Measurements from ENCODE around the gene METAP2.

DNA sequence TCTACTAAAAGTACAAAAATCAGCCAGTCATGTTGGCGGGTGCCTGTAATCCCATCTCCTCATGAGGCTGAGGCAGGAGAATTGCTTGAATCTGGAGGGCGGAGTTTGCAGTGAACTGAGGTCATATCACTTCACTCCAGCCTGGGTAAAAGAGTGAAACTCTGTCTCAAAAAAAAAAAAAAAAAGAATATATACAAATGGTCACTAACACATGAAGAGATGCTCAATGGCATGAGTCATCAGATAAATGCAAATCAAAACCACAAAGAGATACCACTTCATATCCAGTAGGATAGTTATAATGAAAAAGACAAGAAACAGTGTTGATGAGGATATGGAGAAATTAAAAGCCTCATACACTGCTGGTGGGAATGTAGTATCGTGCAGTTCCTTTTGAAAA lies 33.6 kb upstream of the METAP2 start:
- TF ChIP-seq TAF1 (IDR thresholded peaks at IDR 0.05; ENCODE audit: borderline replicate concordance, insufficient read depth, low read length) (no peak), POLR2AphosphoS5 (IDR thresholded peaks at IDR 0.05; ENCODE audit: low read depth, low read length) (no peak), SIN3A (IDR thresholded peaks at IDR 0.05; ENCODE audit: borderline replicate concordance, insufficient read depth, low read length) (no peak)
- TF ChIP-seq, protein P1, sequence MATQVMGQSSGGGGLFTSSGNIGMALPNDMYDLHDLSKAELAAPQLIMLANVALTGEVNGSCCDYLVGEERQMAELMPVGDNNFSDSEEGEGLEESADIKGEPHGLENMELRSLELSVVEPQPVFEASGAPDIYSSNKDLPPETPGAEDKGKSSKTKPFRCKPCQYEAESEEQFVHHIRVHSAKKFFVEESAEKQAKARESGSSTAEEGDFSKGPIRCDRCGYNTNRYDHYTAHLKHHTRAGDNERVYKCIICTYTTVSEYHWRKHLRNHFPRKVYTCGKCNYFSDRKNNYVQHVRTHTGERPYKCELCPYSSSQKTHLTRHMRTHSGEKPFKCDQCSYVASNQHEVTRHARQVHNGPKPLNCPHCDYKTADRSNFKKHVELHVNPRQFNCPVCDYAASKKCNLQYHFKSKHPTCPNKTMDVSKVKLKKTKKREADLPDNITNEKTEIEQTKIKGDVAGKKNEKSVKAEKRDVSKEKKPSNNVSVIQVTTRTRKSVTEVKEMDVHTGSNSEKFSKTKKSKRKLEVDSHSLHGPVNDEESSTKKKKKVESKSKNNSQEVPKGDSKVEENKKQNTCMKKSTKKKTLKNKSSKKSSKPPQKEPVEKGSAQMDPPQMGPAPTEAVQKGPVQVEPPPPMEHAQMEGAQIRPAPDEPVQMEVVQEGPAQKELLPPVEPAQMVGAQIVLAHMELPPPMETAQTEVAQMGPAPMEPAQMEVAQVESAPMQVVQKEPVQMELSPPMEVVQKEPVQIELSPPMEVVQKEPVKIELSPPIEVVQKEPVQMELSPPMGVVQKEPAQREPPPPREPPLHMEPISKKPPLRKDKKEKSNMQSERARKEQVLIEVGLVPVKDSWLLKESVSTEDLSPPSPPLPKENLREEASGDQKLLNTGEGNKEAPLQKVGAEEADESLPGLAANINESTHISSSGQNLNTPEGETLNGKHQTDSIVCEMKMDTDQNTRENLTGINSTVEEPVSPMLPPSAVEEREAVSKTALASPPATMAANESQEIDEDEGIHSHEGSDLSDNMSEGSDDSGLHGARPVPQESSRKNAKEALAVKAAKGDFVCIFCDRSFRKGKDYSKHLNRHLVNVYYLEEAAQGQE (IDR thresholded peaks at IDR 0.05; ENCODE audit: insufficient read depth in 1 of 2, low read depth in 2 of 2, low read length in 2 of 2) = no peak
